ENCODE data around the gene PHACTR3.

DNA sequence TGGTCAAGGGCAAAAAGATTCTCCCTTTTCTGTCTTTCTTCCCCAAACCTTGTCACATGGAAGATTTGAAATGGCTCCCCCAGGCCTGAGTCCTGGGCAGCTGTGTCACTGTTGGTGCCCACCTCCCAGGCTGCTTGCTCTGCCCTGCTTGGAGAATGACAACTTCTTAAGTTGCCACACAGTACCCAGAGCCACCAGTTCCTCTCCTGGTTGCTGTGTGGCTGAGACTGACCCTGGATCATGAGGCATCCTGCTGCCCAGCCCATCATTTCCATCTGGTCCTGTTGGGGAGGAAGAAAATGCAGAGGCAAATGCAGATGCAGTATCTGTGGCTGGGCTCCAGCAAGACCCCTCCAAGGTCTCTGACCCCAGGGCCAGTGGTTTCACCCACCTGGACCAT, 113.7 kb downstream of the PHACTR3 start:
- TF ChIP-seq, protein P1, sequence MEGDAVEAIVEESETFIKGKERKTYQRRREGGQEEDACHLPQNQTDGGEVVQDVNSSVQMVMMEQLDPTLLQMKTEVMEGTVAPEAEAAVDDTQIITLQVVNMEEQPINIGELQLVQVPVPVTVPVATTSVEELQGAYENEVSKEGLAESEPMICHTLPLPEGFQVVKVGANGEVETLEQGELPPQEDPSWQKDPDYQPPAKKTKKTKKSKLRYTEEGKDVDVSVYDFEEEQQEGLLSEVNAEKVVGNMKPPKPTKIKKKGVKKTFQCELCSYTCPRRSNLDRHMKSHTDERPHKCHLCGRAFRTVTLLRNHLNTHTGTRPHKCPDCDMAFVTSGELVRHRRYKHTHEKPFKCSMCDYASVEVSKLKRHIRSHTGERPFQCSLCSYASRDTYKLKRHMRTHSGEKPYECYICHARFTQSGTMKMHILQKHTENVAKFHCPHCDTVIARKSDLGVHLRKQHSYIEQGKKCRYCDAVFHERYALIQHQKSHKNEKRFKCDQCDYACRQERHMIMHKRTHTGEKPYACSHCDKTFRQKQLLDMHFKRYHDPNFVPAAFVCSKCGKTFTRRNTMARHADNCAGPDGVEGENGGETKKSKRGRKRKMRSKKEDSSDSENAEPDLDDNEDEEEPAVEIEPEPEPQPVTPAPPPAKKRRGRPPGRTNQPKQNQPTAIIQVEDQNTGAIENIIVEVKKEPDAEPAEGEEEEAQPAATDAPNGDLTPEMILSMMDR (conservative IDR thresholded peaks at IDR 0.05; ENCODE audit: low read depth in 2 of 2), result no peak
- no peak for TF ChIP-seq JUNB (IDR thresholded peaks at IDR 0.05; ENCODE audit: unreplicated experiment)
- no peak for TF ChIP-seq CREB1 (CRISPR knock-in tag; IDR thresholded peaks at IDR 0.05; ENCODE audit: low read depth)
- no peak for TF ChIP-seq EZH2 (IDR thresholded peaks at IDR 0.05; ENCODE audit: low read depth, unreplicated experiment)
- TF ChIP-seq POLR2AphosphoS5 (IDR thresholded peaks at IDR 0.05; ENCODE audit: low read depth), result no peak
- TF ChIP-seq, protein P2, sequence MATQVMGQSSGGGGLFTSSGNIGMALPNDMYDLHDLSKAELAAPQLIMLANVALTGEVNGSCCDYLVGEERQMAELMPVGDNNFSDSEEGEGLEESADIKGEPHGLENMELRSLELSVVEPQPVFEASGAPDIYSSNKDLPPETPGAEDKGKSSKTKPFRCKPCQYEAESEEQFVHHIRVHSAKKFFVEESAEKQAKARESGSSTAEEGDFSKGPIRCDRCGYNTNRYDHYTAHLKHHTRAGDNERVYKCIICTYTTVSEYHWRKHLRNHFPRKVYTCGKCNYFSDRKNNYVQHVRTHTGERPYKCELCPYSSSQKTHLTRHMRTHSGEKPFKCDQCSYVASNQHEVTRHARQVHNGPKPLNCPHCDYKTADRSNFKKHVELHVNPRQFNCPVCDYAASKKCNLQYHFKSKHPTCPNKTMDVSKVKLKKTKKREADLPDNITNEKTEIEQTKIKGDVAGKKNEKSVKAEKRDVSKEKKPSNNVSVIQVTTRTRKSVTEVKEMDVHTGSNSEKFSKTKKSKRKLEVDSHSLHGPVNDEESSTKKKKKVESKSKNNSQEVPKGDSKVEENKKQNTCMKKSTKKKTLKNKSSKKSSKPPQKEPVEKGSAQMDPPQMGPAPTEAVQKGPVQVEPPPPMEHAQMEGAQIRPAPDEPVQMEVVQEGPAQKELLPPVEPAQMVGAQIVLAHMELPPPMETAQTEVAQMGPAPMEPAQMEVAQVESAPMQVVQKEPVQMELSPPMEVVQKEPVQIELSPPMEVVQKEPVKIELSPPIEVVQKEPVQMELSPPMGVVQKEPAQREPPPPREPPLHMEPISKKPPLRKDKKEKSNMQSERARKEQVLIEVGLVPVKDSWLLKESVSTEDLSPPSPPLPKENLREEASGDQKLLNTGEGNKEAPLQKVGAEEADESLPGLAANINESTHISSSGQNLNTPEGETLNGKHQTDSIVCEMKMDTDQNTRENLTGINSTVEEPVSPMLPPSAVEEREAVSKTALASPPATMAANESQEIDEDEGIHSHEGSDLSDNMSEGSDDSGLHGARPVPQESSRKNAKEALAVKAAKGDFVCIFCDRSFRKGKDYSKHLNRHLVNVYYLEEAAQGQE (IDR thresholded peaks at IDR 0.05; ENCODE audit: unreplicated experiment), result no peak
- no peak for TF ChIP-seq EZH2phosphoT487 (IDR thresholded peaks at IDR 0.05; ENCODE audit: unreplicated experiment)
- TF ChIP-seq NANOG (IDR thresholded peaks at IDR 0.05; ENCODE audit: borderline replicate concordance), result no peak
- TF ChIP-seq, protein P3, sequence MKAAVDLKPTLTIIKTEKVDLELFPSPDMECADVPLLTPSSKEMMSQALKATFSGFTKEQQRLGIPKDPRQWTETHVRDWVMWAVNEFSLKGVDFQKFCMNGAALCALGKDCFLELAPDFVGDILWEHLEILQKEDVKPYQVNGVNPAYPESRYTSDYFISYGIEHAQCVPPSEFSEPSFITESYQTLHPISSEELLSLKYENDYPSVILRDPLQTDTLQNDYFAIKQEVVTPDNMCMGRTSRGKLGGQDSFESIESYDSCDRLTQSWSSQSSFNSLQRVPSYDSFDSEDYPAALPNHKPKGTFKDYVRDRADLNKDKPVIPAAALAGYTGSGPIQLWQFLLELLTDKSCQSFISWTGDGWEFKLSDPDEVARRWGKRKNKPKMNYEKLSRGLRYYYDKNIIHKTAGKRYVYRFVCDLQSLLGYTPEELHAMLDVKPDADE (IDR thresholded peaks at IDR 0.05), result no peak
- TF ChIP-seq, protein P4, sequence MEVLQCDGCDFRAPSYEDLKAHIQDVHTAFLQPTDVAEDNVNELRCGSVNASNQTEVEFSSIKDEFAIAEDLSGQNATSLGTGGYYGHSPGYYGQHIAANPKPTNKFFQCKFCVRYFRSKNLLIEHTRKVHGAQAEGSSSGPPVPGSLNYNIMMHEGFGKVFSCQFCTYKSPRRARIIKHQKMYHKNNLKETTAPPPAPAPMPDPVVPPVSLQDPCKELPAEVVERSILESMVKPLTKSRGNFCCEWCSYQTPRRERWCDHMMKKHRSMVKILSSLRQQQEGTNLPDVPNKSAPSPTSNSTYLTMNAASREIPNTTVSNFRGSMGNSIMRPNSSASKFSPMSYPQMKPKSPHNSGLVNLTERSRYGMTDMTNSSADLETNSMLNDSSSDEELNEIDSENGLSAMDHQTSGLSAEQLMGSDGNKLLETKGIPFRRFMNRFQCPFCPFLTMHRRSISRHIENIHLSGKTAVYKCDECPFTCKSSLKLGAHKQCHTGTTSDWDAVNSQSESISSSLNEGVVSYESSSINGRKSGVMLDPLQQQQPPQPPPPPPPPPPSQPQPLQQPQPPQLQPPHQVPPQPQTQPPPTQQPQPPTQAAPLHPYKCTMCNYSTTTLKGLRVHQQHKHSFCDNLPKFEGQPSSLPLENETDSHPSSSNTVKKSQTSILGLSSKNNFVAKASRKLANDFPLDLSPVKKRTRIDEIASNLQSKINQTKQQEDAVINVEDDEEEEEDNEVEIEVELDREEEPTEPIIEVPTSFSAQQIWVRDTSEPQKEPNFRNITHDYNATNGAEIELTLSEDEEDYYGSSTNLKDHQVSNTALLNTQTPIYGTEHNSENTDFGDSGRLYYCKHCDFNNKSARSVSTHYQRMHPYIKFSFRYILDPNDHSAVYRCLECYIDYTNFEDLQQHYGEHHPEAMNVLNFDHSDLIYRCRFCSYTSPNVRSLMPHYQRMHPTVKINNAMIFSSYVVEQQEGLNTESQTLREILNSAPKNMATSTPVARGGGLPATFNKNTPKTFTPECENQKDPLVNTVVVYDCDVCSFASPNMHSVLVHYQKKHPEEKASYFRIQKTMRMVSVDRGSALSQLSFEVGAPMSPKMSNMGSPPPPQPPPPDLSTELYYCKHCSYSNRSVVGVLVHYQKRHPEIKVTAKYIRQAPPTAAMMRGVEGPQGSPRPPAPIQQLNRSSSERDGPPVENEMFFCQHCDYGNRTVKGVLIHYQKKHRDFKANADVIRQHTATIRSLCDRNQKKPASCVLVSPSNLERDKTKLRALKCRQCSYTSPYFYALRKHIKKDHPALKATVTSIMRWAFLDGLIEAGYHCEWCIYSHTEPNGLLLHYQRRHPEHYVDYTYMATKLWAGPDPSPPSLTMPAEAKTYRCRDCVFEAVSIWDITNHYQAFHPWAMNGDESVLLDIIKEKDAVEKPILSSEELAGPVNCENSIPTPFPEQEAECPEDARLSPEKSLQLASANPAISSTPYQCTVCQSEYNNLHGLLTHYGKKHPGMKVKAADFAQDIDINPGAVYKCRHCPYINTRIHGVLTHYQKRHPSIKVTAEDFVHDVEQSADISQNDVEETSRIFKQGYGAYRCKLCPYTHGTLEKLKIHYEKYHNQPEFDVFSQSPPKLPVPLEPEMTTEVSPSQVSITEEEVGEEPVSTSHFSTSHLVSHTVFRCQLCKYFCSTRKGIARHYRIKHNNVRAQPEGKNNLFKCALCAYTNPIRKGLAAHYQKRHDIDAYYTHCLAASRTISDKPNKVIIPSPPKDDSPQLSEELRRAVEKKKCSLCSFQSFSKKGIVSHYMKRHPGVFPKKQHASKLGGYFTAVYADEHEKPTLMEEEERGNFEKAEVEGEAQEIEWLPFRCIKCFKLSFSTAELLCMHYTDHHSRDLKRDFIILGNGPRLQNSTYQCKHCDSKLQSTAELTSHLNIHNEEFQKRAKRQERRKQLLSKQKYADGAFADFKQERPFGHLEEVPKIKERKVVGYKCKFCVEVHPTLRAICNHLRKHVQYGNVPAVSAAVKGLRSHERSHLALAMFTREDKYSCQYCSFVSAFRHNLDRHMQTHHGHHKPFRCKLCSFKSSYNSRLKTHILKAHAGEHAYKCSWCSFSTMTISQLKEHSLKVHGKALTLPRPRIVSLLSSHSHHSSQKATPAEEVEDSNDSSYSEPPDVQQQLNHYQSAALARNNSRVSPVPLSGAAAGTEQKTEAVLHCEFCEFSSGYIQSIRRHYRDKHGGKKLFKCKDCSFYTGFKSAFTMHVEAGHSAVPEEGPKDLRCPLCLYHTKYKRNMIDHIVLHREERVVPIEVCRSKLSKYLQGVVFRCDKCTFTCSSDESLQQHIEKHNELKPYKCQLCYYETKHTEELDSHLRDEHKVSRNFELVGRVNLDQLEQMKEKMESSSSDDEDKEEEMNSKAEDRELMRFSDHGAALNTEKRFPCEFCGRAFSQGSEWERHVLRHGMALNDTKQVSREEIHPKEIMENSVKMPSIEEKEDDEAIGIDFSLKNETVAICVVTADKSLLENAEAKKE (CRISPR knock-in tag; IDR thresholded peaks at IDR 0.05), result no peak
- no peak for TF ChIP-seq STAT1 (IDR thresholded peaks at IDR 0.05; ENCODE audit: unreplicated experiment)
- TF ChIP-seq ZNF331 (CRISPR knock-in tag; IDR thresholded peaks at IDR 0.05; ENCODE audit: low read depth), result no peak
